GM19035 (cell line): ENCODE results near the gene PPP3CA.

Experiments used
- ATAC-seq: cut with Tn5 transposase; IDR thresholded peaks from one replicate; pipeline ENCODE4 v1.9.1; 2021; ENCODE audit not compliant: unreplicated experiment

The PPP3CA gene

GRCh38 chr4:100977746-100978397, 369.5 kb downstream of the PPP3CA start:
- ATAC-seq = no peak

GRCh38 chr4:100977274-100977673, 370.1 kb downstream of the PPP3CA start:
- no peak for ATAC-seq
